ENCODE data around the gene GATAD2B. TPM values are rescaled to one million over a fixed set of nuclear protein-coding genes. Genes with fewer than 3 reads are reported as not detected.
"Not testable (repeated sequence)": the region's sequence is repeated elsewhere in the genome, so short reads cannot be mapped to it uniquely, and the experiment has no call there.

GATAD2B gene
- total and polyA plus RNA-seq, 2 donors (not counting 1 experiment from before 2014, with no cell fraction given), result 4.8 to 5.2 TPM

GRCh38 chr1:153903841-153904455 is 18.8 kb downstream of the GATAD2B start:
- H3K9ac ChIP-seq (ENCODE audit: insufficient read depth, low read length), result no peak overlapping the region
- peak in 1 of 2 donors; percentile 40 for DNase-seq (ENCODE audit: low read depth in 2 of 2)
- no peaks in the 10 kb centered on the region for H3K9me3 ChIP-seq (ENCODE audit: control insufficient read depth, insufficient read depth, low read depth, low read length)
- H4K20me1 ChIP-seq (ENCODE audit: control insufficient read depth, extremely low read depth, insufficient read depth, low read length), result no peaks in the 10 kb centered on the region
- no peaks in the 10 kb centered on the region for H3K4me1 ChIP-seq (ENCODE audit: control insufficient read depth, extremely low read depth, insufficient read depth, low read length)
- peaks cover 37% of the 10 kb centered on the region for H3K79me2 ChIP-seq (ENCODE audit: control insufficient read depth, insufficient read depth, low read length)
- H3K36me3 ChIP-seq (ENCODE audit: control insufficient read depth, insufficient read depth, low read length), result no peaks in the 10 kb centered on the region
- TF ChIP-seq CTCF (conservative IDR thresholded peaks at IDR 0.05 in 1 of 2, IDR thresholded peaks at IDR 0.05 in 1 of 2; ENCODE audit: low read depth in 1 of 2, low read length in 2 of 2), result no peak
- no peak for TF ChIP-seq EZH2 (IDR thresholded peaks at IDR 0.05; ENCODE audit: low read length, missing control alignments)
- H2AFZ ChIP-seq (ENCODE audit: low read length), result no peak overlapping the region
- no peaks in the 10 kb centered on the region for H3K27me3 ChIP-seq (ENCODE audit: control insufficient read depth, insufficient read depth, low read length)
- H3K4me3 ChIP-seq (replicated peaks in 1 of 4; ENCODE audit: control extremely low read depth in 1 of 4, insufficient read depth in 1 of 4, low read depth in 3 of 4, low read length in 4 of 4), result no peak overlapping the region
- H3K4me2 ChIP-seq (ENCODE audit: extremely low read depth, insufficient read depth, low read length), result no peak overlapping the region
- no peak overlapping the region for H3K27ac ChIP-seq (ENCODE audit: insufficient read depth, low read length)

- Histone ChIP-seq H3K9ac (ENCODE audit: insufficient read depth, low read length) (no peak overlapping the region), H3K79me2 (ENCODE audit: control insufficient read depth, insufficient read depth, low read length) (peaks cover 13% of the 10 kb centered on the region), H3K4me3 (replicated peaks in 1 of 4; ENCODE audit: control extremely low read depth in 1 of 4, insufficient read depth in 1 of 4, low read depth in 3 of 4, low read length in 4 of 4) (no peak overlapping the region), H2AFZ (ENCODE audit: low read length) (no peak overlapping the region), H3K9me3 (ENCODE audit: control insufficient read depth, insufficient read depth, low read depth, low read length) (no peaks in the 10 kb centered on the region), H3K36me3 (ENCODE audit: control insufficient read depth, insufficient read depth, low read length) (no peaks in the 10 kb centered on the region), H3K27ac (ENCODE audit: insufficient read depth, low read length) (no peak overlapping the region), H3K4me1 (ENCODE audit: control insufficient read depth, extremely low read depth, insufficient read depth, low read length) (no peaks in the 10 kb centered on the region), H4K20me1 (ENCODE audit: control insufficient read depth, extremely low read depth, insufficient read depth, low read length) (no peaks in the 10 kb centered on the region), H3K27me3 (ENCODE audit: control insufficient read depth, insufficient read depth, low read length) (no peaks in the 10 kb centered on the region), H3K4me2 (ENCODE audit: extremely low read depth, insufficient read depth, low read length) (no peak overlapping the region)
- no peak for DNase-seq (ENCODE audit: low read depth in 2 of 2)
- no peak for TF ChIP-seq EZH2 (IDR thresholded peaks at IDR 0.05; ENCODE audit: low read length, missing control alignments)
- no peak for TF ChIP-seq CTCF (conservative IDR thresholded peaks at IDR 0.05 in 1 of 2, IDR thresholded peaks at IDR 0.05 in 1 of 2; ENCODE audit: low read depth in 1 of 2, low read length in 2 of 2)
Measured at GRCh38 chr1:153899509-153899908, 23.3 kb downstream of the GATAD2B start.

GRCh38 chr1:153895866-153896265 is 26.9 kb downstream of the GATAD2B start:
- H3K4me2 ChIP-seq (ENCODE audit: extremely low read depth, insufficient read depth, low read length); H3K9me3 ChIP-seq (ENCODE audit: control insufficient read depth, insufficient read depth, low read depth, low read length); H3K9ac ChIP-seq (ENCODE audit: insufficient read depth, low read length); H3K27ac ChIP-seq (ENCODE audit: insufficient read depth, low read length); H3K27me3 ChIP-seq (ENCODE audit: control insufficient read depth, insufficient read depth, low read length); H3K4me3 ChIP-seq (replicated peaks in 1 of 4; ENCODE audit: control extremely low read depth in 1 of 4, insufficient read depth in 1 of 4, low read depth in 3 of 4, low read length in 4 of 4); H3K4me1 ChIP-seq (ENCODE audit: control insufficient read depth, extremely low read depth, insufficient read depth, low read length); H3K36me3 ChIP-seq (ENCODE audit: control insufficient read depth, insufficient read depth, low read length); H3K79me2 ChIP-seq (ENCODE audit: control insufficient read depth, insufficient read depth, low read length); H4K20me1 ChIP-seq (ENCODE audit: control insufficient read depth, extremely low read depth, insufficient read depth, low read length); H2AFZ ChIP-seq (ENCODE audit: low read length): not testable (repeated sequence)
- DNase-seq (ENCODE audit: low read depth in 2 of 2), result peak in 1 of 2 donors; percentile 10

- not testable (repeated sequence) for DNase-seq (ENCODE audit: low read depth in 2 of 2); H3K36me3 ChIP-seq (ENCODE audit: control insufficient read depth, insufficient read depth, low read length); H3K9ac ChIP-seq (ENCODE audit: insufficient read depth, low read length); H3K4me2 ChIP-seq (ENCODE audit: extremely low read depth, insufficient read depth, low read length); H3K4me3 ChIP-seq (replicated peaks in 1 of 4; ENCODE audit: control extremely low read depth in 1 of 4, insufficient read depth in 1 of 4, low read depth in 3 of 4, low read length in 4 of 4); H2AFZ ChIP-seq (ENCODE audit: low read length); H3K9me3 ChIP-seq (ENCODE audit: control insufficient read depth, insufficient read depth, low read depth, low read length); H3K27me3 ChIP-seq (ENCODE audit: control insufficient read depth, insufficient read depth, low read length); H3K27ac ChIP-seq (ENCODE audit: insufficient read depth, low read length); H3K4me1 ChIP-seq (ENCODE audit: control insufficient read depth, extremely low read depth, insufficient read depth, low read length); H3K79me2 ChIP-seq (ENCODE audit: control insufficient read depth, insufficient read depth, low read length); H4K20me1 ChIP-seq (ENCODE audit: control insufficient read depth, extremely low read depth, insufficient read depth, low read length)
Measured at GRCh38 chr1:153891042-153891441, 31.7 kb downstream of the GATAD2B start.

All from fibroblast of lung (primary cell).